DND-41 (cell line): ENCODE data around the gene DDX39A.

Experiments
- ATAC-seq: fragments of 200-7000 bp; cut with Tn5 transposase; 3 replicates; pipeline ENCODE4 v1.9.1; 2021; ENCODE audit warnings: low read depth; ENCODE audit not compliant: insufficient read depth
- DNase-seq: peaks from one replicate; pipeline ENCODE4 v3.0.0-alpha.2; 2020
- H2AFZ ChIP-seq: 2 replicates; pipeline ENCODE4 v1.6.0; 2012; ENCODE audit warnings: low read depth, low read length
- H3K27ac ChIP-seq: 2 replicates; pipeline ENCODE4 v1.5.1; 2012; ENCODE audit warnings: low read length, inconsistent platforms
- H3K27me3 ChIP-seq: fragments of 200-600 bp; sonication (generic); 2 replicates; pipeline ENCODE4 v1.6.0; 2012; ENCODE audit warnings: low read length, mild to moderate bottlenecking, inconsistent platforms; ENCODE audit not compliant: insufficient read depth, poor library complexity
- H3K36me3 ChIP-seq: 2 replicates; pipeline ENCODE4 v1.5.1; 2012; ENCODE audit warnings: low read length, inconsistent platforms; ENCODE audit not compliant: insufficient read depth
- H3K4me1 ChIP-seq: 2 replicates; pipeline ENCODE4 v1.5.1; 2012; ENCODE audit warnings: mild to moderate bottlenecking, low read length; ENCODE audit not compliant: insufficient read depth
- H3K4me2 ChIP-seq: 2 replicates; pipeline ENCODE4 v1.6.0; 2012; ENCODE audit warnings: mild to moderate bottlenecking, moderate library complexity, low read length, inconsistent platforms; ENCODE audit not compliant: insufficient read depth
- H3K4me3 ChIP-seq, 2 experiments: fragments of 200-600 bp in 1 of 2; shearing (Covaris generic) in 1 of 2; 2 replicates each; pipeline ENCODE4 v1.5.1; 2012 to 2016; ENCODE audit warnings: inconsistent platforms in 2 of 2, low read length in 2 of 2, mild to moderate bottlenecking in 2 of 2, low read depth in 1 of 2, moderate library complexity in 1 of 2
- H3K79me2 ChIP-seq: 2 replicates; pipeline ENCODE4 v1.6.0; 2012; ENCODE audit warnings: low read length, inconsistent platforms; ENCODE audit not compliant: insufficient read depth
- H3K9ac ChIP-seq: 2 replicates; pipeline ENCODE4 v1.6.0; 2012; ENCODE audit warnings: low read depth, mild to moderate bottlenecking, inconsistent platforms, low read length, moderate library complexity
- H3K9me3 ChIP-seq: 2 replicates; pipeline ENCODE4 v1.5.1; 2012; ENCODE audit warnings: low read length, moderate library complexity, mild to moderate bottlenecking, inconsistent platforms; ENCODE audit not compliant: insufficient read depth, severe bottlenecking
- H4K20me1 ChIP-seq: 2 replicates; pipeline ENCODE4 v1.6.0; 2012; ENCODE audit warnings: low read length; ENCODE audit not compliant: insufficient read depth
- CTCF ChIP-seq: IDR thresholded peaks from 2 replicates; pipeline ENCODE4 v1.5.1; 2012; ENCODE audit warnings: borderline replicate concordance, low read length, moderate library complexity, mild to moderate bottlenecking; ENCODE audit not compliant: poor library complexity, severe bottlenecking; ENCODE audit errors: extremely low read depth
- EZH2 ChIP-seq: IDR thresholded peaks from 3 replicates; pipeline ENCODE4 v1.6.1; 2012; ENCODE audit warnings: borderline replicate concordance, low read depth, mild to moderate bottlenecking, moderate library complexity, low read length, inconsistent platforms; ENCODE audit not compliant: severe bottlenecking

The DDX39A gene

GRCh38 chr19:14410091-14411051, 8.8 kb downstream of the DDX39A start:
- TF ChIP-seq EZH2: no peak
- no peak for TF ChIP-seq CTCF
- Histone ChIP-seq H3K4me1 (peaks cover 14% of the 10 kb centered on the region; the same call in 1 of the 2 replicates), H3K9ac (no peak overlapping the region), H3K4me2 (no peak overlapping the region), H3K36me3 (peaks cover 84% of the 10 kb centered on the region), H3K27me3 (no peaks in the 10 kb centered on the region), H2AFZ (no peak overlapping the region), H4K20me1 (peaks cover 91% of the 10 kb centered on the region), H3K4me3 (no peak overlapping the region), H3K79me2 (peaks cover 57% of the 10 kb centered on the region), H3K9me3 (no peaks in the 10 kb centered on the region), H3K27ac (no peak overlapping the region)
- DNase-seq (no peak), ATAC-seq (no peak)

- peaks cover 83% of the 10 kb centered on the region for H4K20me1 ChIP-seq
- no peak overlapping the region for H3K4me2 ChIP-seq
- no peak overlapping the region for H3K27ac ChIP-seq
- DNase-seq (no peak), ATAC-seq (no peak)
- H3K9ac ChIP-seq: no peak overlapping the region
- no peaks in the 10 kb centered on the region for H3K27me3 ChIP-seq
- peaks cover 47% of the 10 kb centered on the region for H3K79me2 ChIP-seq
- H3K4me3 ChIP-seq: no peak overlapping the region
- no peaks in the 10 kb centered on the region for H3K9me3 ChIP-seq
- H3K4me1 ChIP-seq: peaks cover 8% of the 10 kb centered on the region; the same call in 1 of the 2 replicates
- H2AFZ ChIP-seq: no peak overlapping the region
- H3K36me3 ChIP-seq: peaks cover 78% of the 10 kb centered on the region
- TF ChIP-seq EZH2 (no peak), CTCF (no peak)
Measured at GRCh38 chr19:14409146-14410023, 9.8 kb downstream of the DDX39A start.

GRCh38 chr19:14408491-14409145, 10.5 kb downstream of the DDX39A start:
- Histone ChIP-seq H3K9me3 (no peaks in the 10 kb centered on the region), H3K4me3 (no peak overlapping the region), H4K20me1 (peaks cover 75% of the 10 kb centered on the region), H3K36me3 (peaks cover 73% of the 10 kb centered on the region), H3K4me2 (no peak overlapping the region), H3K4me1 (peaks cover 7% of the 10 kb centered on the region; the same call in 1 of the 2 replicates), H3K27ac (no peak overlapping the region), H3K9ac (no peak overlapping the region), H3K79me2 (peaks cover 40% of the 10 kb centered on the region), H3K27me3 (no peaks in the 10 kb centered on the region), H2AFZ (no peak overlapping the region)
- TF ChIP-seq CTCF (no peak), EZH2 (no peak)
- no peak for ATAC-seq
- DNase-seq: no peak
